AG09319 (cell line): ENCODE results near the gene NDC80.
A peak's percentile ranks its signal among the peaks of the same experiment; 100 is the strongest.

ENCODE experiments used
- DNase-seq: peaks from one replicate; pipeline ENCODE4 v3.0.0-alpha.2; 2010; ENCODE audit warnings: low read depth; ENCODE audit errors: extremely low read depth
- TF ChIP-seq, protein P1 (sequence below): IDR thresholded peaks from 2 replicates; pipeline ENCODE4 v1.5.1; 2011; ENCODE audit warnings: low read depth, mild to moderate bottlenecking, inconsistent platforms, low read length, moderate library complexity

NDC80 gene

DNA sequence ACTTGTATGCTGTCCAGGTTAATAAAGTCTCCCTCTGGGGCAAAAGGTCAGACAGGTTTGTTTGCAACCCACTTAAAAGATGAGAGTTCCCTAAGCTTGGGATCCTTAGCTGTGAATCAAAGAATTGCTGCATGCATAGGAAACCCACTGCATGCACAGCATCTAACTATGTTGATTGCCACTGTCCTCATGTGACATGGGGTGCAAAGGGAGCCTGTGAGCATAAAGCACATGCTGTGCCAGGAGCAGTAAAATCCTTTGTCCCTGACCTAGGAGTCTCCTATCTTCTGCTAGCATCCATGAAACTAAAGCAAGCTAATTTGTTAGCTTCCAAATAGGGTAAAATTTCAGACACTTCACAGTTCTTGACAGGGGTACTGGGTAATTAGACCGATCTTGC is 13.8 kb upstream of the NDC80 start:
- DNase-seq, result no peak
- TF ChIP-seq, protein P1, sequence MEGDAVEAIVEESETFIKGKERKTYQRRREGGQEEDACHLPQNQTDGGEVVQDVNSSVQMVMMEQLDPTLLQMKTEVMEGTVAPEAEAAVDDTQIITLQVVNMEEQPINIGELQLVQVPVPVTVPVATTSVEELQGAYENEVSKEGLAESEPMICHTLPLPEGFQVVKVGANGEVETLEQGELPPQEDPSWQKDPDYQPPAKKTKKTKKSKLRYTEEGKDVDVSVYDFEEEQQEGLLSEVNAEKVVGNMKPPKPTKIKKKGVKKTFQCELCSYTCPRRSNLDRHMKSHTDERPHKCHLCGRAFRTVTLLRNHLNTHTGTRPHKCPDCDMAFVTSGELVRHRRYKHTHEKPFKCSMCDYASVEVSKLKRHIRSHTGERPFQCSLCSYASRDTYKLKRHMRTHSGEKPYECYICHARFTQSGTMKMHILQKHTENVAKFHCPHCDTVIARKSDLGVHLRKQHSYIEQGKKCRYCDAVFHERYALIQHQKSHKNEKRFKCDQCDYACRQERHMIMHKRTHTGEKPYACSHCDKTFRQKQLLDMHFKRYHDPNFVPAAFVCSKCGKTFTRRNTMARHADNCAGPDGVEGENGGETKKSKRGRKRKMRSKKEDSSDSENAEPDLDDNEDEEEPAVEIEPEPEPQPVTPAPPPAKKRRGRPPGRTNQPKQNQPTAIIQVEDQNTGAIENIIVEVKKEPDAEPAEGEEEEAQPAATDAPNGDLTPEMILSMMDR, result no peak

DNA sequence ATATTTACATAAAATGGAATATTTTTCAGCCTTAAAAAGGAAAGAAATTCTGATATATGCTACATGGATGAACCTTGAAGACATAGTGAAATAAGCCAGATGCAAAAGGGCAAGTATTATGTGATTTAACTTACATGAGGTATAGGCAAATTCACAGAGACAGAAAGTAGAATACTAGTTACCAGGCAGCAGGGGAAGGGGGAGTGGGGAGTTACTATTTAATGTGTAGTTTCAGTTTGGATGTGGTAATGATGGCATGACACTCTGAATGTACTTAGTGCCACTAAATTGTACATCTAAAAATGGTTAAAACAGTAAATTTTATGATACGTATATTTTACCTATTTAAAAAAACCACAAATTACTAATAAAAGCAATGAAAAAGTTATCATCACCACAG is 12.1 kb upstream of the NDC80 start:
- DNase-seq, result no peak
- TF ChIP-seq, protein P1, result no peak

DNA sequence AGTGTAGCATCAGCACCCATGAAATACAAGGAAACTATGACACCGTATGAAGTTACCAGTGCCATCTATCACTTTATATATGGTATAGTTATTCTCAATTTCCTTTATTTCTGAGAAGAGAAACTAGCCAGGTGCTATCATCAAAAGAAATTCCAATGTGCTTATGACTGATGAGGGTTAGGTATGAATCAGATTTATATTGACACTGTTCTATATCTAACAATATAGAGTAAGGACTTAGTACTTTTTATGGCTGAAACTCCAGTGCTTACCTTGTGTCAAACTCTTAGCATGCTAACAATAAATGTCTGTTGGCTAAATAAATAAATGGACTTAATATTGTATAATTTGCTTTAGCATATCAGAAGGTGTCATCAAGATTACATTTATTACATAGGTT is 7.0 kb upstream of the NDC80 start:
- TF ChIP-seq, protein P1, result no peak

DNA sequence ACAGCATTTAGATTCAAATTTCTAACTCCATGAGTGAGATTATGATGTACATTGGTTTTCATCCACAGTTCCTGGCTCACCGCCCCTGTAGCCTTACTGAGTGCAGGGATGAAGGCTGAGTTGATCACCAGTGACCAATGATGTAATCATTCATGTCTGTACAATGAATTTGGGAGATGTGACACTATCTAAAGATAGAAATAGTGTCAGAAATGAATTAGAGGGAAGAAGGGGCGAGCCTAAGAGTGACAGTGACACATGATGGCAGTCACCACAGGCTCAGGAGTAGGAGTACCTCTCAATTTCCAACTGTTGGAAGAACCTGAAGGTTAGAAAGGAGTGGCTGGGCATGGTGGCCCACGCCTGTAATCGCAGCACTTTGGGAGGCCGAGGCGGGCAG is 3.2 kb upstream of the NDC80 start:
- DNase-seq, result no peak
- TF ChIP-seq, protein P1, result no peak

More for the DNA sequence above, 7.0 kb upstream of the NDC80 start:
- no peak for DNase-seq

DNA sequence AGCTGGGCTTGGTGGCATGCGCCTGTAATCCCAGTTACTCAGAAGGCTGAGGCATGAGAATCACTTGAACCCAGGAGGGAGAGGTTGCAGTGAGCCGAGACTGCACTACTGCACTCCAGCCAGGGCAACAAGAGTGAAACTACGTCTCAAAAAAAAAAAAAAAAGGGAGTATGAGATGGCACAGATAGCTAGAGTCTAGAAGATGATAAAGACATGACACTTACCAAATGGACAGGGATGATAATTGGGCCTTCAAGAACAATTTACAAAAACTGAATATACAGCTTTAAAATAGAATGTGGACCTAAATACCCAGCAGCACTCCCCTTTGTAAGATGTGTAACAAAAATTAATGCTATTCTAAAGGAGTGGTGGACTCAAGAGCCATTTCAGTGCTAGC is 2.8 kb upstream of the NDC80 start:
- DNase-seq, result no peak
- TF ChIP-seq, protein P1, result no peak

DNA sequence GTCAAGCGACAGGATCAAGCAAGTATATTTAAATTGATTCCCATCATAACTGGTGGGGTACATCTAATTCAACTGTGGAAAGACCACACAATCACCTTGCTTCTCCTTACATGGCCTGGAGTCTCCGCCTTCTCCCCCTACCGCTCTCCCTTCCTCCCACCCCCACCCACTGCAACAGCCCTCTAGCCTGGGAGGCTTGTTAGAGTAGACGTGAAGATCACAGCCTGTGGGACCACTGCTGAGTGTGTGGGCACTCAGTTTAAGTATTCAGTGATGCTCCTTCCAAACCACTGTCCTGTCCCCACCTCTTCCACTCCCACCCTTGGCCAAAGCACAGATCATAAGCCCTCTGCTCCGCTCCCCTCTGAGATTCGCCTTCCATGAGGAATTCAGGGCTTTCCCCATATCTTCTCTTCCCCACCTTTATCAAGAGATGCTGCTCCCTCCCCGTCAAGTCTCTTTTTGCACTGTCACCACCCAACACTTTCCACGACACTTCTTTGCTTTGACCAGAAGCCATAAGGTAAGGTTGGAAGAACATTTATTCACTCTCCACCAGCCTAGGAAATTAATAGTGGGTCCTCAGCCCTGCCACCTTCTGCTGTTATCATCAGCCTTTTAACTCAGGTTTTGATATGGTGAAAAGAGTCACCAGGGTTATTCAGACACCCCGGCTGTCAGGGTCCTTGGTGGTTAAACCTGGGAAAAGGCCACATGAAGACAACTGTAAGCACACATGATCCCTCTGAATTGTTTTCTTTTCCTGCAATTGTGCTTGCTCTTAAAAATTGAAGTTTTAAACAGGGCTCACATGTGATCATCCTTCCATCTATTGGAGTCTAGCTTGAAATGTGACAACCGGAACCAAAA is 1.8 kb upstream of the NDC80 start:
- TF ChIP-seq, protein P1, result no peak
- DNase-seq, result no peak

DNA sequence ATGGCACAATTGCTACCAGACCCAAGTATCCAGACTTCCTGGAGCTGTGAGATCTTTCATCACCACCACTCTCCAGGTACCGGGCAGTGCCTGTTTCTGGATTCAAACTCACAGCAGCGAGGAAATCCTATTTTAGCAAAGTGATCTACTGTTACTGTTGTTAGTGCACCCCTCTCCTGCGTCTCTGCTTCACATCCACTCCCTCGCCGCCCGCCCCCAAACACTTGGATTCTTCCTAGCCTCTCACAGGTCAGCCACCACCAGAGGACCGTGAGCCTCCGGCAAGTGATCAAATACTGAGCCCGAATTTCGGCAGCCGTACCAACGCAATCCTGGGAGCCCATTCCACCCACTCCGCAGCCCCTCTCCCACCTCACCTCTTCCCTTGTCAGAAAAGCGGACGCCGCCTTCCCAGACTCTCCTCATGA is 571 bp upstream of the NDC80 start:
- TF ChIP-seq, protein P1, result peak; percentile 23
- peak; percentile 35 for DNase-seq
